CD8-positive, alpha-beta memory T cell (primary cell): ENCODE measurements around the gene SRGAP2C. TPM values are rescaled to one million over a fixed set of nuclear protein-coding genes. Genes with fewer than 3 reads are reported as not detected.
"Not testable (repeated sequence)": the region's sequence is repeated elsewhere in the genome, so short reads cannot be mapped to it uniquely, and the experiment has no call there.

ENCODE experiments used
- CTCF ChIA-PET: fragments of 350-600 bp; sonication (Branson Sonifier 250); formaldehyde crosslinking; loops from one replicate; lab custom pipeline; 2021; ENCODE audit warnings: antibody characterized with exemption; lab: Charles Lee
- POLR2A ChIA-PET: fragments of 350-600 bp; sonication (Branson Sonifier 250); formaldehyde crosslinking; loops from one replicate; lab custom pipeline; 2021; ENCODE audit warnings: antibody characterized with exemption; lab: Charles Lee
- DNase-seq, 5 donors: peaks; one replicate each; pipeline versions ENCODE4 v3.0.0 to v3.0.0-alpha.2; 2020 to 2022; ENCODE audit warnings: mixed read lengths in 1 of 5
- H3K27ac ChIP-seq: one replicate; pipeline ENCODE4 v1.7.0; 2013; ENCODE audit warnings: low read depth, mild to moderate bottlenecking, low read length, moderate library complexity
- H3K27me3 ChIP-seq: 2 replicates; pipeline ENCODE4 v1.7.0; 2013; ENCODE audit warnings: low read length, mild to moderate bottlenecking; ENCODE audit not compliant: insufficient read depth, poor library complexity, severe bottlenecking
- H3K36me3 ChIP-seq: 2 replicates; pipeline ENCODE4 v1.7.0; 2013; ENCODE audit warnings: mild to moderate bottlenecking, low read length, moderate library complexity; ENCODE audit not compliant: insufficient read depth
- H3K4me1 ChIP-seq: 2 replicates; pipeline ENCODE4 v1.7.0; 2013; ENCODE audit warnings: mild to moderate bottlenecking, low read length, moderate library complexity; ENCODE audit not compliant: insufficient read depth
- H3K4me3 ChIP-seq: 2 replicates; pipeline ENCODE4 v1.7.0; 2013; ENCODE audit warnings: mild to moderate bottlenecking, low read length
- H3K9me3 ChIP-seq: 2 replicates; pipeline ENCODE4 v1.7.0; 2013; ENCODE audit warnings: mild to moderate bottlenecking, low read length
- H3K27ac Mint-ChIP-seq, 8 donors: one replicate each; pipeline ENCODE4 v1.8.0; 2020 to 2021; ENCODE audit warnings: mixed read lengths in 8 of 8, mild to moderate bottlenecking in 6 of 8, inconsistent platforms in 3 of 8, moderate library complexity in 3 of 8
- H3K27me3 Mint-ChIP-seq, 2 donors: one replicate each; pipeline ENCODE4 v1.8.0; 2020 to 2021; ENCODE audit warnings: mixed read lengths in 2 of 2, mild to moderate bottlenecking in 1 of 2, moderate library complexity in 1 of 2
- H3K36me3 Mint-ChIP-seq, 3 donors: one replicate each; pipeline ENCODE4 v1.8.0; 2020 to 2021; ENCODE audit warnings: mixed read lengths in 3 of 3, inconsistent platforms in 1 of 3, mild to moderate bottlenecking in 1 of 3
- H3K4me1 Mint-ChIP-seq, 3 donors: one replicate each; pipeline ENCODE4 v1.8.0; 2020 to 2021; ENCODE audit warnings: mixed read lengths in 3 of 3, inconsistent platforms in 1 of 3, mild to moderate bottlenecking in 1 of 3
- H3K4me3 Mint-ChIP-seq, 7 donors: one replicate each; pipeline ENCODE4 v1.8.0; 2020 to 2021; ENCODE audit warnings: mixed read lengths in 7 of 7, mild to moderate bottlenecking in 6 of 7, moderate library complexity in 4 of 7, inconsistent platforms in 2 of 7
- H3K9me3 Mint-ChIP-seq, 5 donors: one replicate each; pipeline ENCODE4 v1.8.0; 2020 to 2022; ENCODE audit warnings: mixed read lengths in 5 of 5, mild to moderate bottlenecking in 3 of 5, moderate library complexity in 2 of 5, inconsistent platforms in 1 of 5
- polyA plus RNA-seq: library from polyadenylated mRNA; unstranded; fragments of 300-500 nt; fragmentation: Illumina TruSeq; gene quantifications from one replicate; pipeline ENCODE4 v1.2.3, GENCODE V29; 2021
- total RNA-seq, 2 experiments: library from RNA; stranded (reverse); gene quantifications; one replicate each; pipeline ENCODE4 v1.2.3, GENCODE V29; 2021

The SRGAP2C gene
- total and polyA plus RNA-seq, 3 experiments from 2014 or later = 2.5 to 18.1 (median 17.1) TPM

DNA sequence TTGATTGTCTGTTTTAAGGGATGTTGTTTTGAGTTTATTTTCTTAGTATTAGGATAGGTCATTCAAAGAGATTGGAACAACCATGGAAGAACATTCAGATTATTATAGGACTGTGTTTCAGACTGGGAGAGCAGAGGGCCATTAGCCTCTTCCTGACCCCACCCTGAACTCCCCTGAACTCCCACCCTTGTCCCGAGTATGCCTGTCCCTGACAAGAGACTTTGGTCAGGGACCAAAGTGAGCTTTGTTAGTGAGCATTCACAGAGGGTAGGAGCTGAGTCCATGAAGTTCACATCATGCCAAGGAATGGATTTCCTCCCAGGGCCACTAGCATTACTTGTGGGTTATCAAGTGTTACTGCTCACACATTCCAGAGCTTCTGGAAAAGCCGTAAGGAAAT is 172.0 kb downstream of the SRGAP2C start:
- H3K27me3 ChIP-seq, H3K27ac Mint-ChIP-seq, H3K4me1 ChIP-seq, POLR2A ChIA-PET, H3K4me1 Mint-ChIP-seq, H3K27me3 Mint-ChIP-seq, H3K9me3 Mint-ChIP-seq, DNase-seq, H3K9me3 ChIP-seq, H3K36me3 ChIP-seq, CTCF ChIA-PET, H3K36me3 Mint-ChIP-seq, H3K4me3 ChIP-seq, H3K27ac ChIP-seq, H3K4me3 Mint-ChIP-seq: not testable (repeated sequence)

DNA sequence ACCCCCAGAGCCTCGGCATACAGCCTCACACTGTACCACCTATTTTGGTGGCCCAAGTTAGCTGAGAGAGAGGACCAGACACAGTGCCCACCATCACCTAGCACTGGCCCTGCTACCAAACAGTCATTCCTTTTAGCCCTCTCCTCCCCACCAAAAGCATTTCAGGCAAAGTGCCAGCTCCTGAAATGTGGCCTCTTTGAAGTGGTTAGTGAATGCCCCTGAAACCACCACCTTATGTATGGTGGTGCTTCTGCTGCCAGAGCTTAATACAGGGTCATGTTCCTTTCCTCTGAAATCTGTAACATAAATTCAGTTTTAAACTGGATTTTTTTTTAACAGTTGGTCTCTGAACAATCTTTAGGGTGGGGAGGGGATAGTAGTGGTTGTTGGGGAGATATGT is 175.8 kb downstream of the SRGAP2C start:
- DNase-seq, POLR2A ChIA-PET, H3K9me3 ChIP-seq, H3K27ac Mint-ChIP-seq, H3K4me1 ChIP-seq, H3K4me3 Mint-ChIP-seq, H3K27me3 Mint-ChIP-seq, CTCF ChIA-PET, H3K27ac ChIP-seq, H3K9me3 Mint-ChIP-seq, H3K36me3 Mint-ChIP-seq, H3K36me3 ChIP-seq, H3K27me3 ChIP-seq, H3K4me1 Mint-ChIP-seq, H3K4me3 ChIP-seq: not testable (repeated sequence)

DNA sequence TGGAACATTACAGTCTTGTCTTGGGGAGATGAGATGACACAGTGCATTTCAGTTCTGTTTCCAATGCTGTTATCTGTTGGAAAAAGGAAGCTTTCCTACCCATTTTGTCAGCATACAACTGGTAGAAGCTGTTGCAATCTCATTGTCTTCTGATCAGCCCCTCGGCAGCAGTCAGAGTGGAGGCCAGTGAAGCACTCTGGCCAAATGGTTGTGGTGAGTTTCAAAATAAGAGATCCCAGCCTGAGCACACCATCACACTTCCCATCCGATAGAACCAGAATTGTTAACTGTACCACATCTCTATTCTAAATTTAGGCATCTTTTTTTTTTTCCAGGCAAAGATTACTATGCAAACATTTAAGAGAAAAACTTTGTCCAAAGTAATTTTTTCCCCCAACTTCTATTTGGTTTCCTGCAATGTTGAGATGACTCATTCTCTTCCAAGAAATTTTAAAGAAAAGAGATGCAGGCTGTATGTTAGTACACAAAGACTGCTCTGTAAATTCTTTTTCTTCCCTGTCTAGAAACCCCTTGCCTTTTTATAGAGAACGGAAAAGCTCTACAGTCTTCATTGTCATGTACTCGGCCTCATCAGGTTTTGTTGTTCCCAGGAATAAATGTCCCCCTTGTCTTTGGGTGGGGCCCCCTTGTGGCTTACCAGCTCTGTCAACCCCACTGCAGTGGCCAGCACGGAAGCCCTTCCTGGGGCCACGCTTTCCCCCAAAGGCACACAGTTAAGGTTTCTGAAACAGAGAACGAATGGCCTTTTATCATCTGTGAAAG is 176.9 kb downstream of the SRGAP2C start:
- H3K4me1 Mint-ChIP-seq, H3K27ac ChIP-seq, CTCF ChIA-PET, H3K27me3 ChIP-seq, H3K27me3 Mint-ChIP-seq, H3K4me3 Mint-ChIP-seq, H3K36me3 ChIP-seq, H3K9me3 Mint-ChIP-seq, POLR2A ChIA-PET, H3K4me3 ChIP-seq, H3K4me1 ChIP-seq, H3K36me3 Mint-ChIP-seq, H3K27ac Mint-ChIP-seq, H3K9me3 ChIP-seq, DNase-seq: not testable (repeated sequence)

DNA sequence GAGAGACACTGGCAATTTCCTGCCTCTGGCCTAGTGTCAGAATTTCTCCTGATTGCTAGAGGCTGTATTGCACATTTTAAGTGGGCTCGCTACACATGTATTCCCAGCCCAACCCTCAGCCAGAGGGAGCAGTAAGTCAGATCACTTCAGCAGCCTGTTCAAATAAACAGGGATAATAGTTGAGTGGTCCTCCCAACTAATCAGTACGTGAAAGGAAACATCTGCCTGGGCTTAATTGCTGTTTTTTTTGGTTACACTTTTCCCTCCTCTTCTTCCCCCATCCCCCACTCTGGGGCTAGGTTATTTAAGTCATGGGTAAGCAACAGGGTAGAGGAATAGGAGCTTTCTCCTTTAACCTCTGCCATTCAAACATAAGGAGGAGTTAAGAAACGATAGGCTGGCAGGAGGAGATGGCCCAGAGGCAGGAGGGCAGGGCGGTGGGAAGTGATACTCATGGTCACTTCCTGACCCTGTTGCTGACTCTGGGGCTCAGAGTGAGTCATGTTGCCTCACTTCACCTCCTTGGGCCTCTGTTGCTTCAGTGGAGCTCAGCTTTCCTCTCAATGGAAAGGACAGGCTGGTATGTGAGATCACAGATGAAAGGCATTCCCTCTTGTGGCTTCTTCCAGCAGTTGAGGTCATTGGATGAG is 177.6 kb downstream of the SRGAP2C start:
- H3K36me3 ChIP-seq, H3K27ac ChIP-seq, H3K27me3 ChIP-seq, H3K27me3 Mint-ChIP-seq, POLR2A ChIA-PET, H3K4me1 ChIP-seq, H3K4me3 Mint-ChIP-seq, DNase-seq, H3K9me3 ChIP-seq, H3K9me3 Mint-ChIP-seq, CTCF ChIA-PET, H3K4me1 Mint-ChIP-seq, H3K36me3 Mint-ChIP-seq, H3K4me3 ChIP-seq: not testable (repeated sequence)
- H3K27ac Mint-ChIP-seq = peak overlapping the region in 2 of 8 donors; percentile 33 to 64

DNA sequence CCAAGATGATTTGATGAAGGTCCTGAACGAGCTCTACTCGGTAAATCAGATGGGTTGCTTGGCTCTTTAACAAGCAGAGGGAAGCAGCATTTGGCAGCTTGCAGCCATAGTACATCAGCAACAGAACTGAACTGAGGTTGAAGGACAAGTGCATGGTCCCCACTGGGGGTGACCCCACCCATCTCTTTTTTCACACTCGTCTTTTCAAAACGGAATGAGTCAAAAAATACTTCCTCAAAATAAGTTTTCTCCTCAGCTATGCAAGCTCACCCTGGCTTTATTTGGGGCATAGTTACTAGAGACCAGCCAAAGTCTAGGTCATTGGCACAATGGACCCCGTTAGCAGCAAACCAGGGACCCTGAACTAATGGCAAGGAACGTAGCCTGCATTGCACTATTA is 180.5 kb downstream of the SRGAP2C start:
- H3K9me3 ChIP-seq, POLR2A ChIA-PET, H3K36me3 Mint-ChIP-seq, H3K4me3 ChIP-seq, H3K27ac ChIP-seq, H3K36me3 ChIP-seq, H3K27me3 ChIP-seq, CTCF ChIA-PET, H3K9me3 Mint-ChIP-seq, DNase-seq, H3K4me3 Mint-ChIP-seq, H3K27me3 Mint-ChIP-seq, H3K4me1 ChIP-seq, H3K4me1 Mint-ChIP-seq, H3K27ac Mint-ChIP-seq: not testable (repeated sequence)

DNA sequence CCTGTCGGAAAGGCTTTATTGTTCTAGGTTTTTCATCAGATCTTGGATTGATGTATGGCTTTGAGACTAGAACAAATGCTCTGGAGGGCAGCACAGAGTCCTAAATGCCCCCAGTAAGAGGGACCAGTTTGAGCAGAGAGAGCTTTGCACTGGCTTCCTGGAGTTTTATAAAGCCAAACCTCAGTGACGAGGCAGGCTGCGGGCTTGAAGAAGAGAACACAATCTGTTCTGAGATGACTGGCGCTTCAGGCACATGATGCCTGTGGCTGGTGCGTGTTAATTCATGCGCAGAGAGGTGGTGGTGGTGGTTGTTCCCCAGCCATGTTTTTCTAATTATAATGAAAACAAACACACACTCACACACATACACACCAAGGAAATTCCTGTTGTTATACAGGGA is 180.9 kb downstream of the SRGAP2C start:
- H3K36me3 Mint-ChIP-seq, H3K27ac Mint-ChIP-seq, H3K4me1 Mint-ChIP-seq, CTCF ChIA-PET, H3K4me3 Mint-ChIP-seq, POLR2A ChIA-PET, H3K36me3 ChIP-seq, H3K27me3 Mint-ChIP-seq, H3K9me3 Mint-ChIP-seq, H3K4me1 ChIP-seq, H3K9me3 ChIP-seq, H3K27me3 ChIP-seq, H3K4me3 ChIP-seq, H3K27ac ChIP-seq: not testable (repeated sequence)
- DNase-seq = peak; percentile 8 to 80 (median 41)

DNA sequence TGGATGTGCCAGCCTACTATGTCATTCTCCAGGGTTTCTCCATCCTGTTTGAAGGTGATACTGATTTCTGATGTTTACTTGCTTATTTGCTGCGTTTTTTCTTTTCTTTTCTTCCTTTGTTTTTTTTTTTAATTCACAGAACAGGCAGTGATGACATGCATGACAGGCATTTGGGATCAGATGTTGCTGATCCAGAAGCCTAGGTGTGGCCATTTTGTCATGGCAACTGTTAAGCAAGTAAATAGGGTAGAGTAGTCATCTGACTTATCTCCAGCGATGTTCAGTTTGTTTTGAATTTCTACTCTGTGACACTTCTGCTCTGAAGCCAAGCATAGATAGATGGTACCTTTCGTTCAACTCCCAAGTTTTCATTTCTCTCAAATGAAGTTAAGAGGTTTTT is 181.4 kb downstream of the SRGAP2C start:
- H3K36me3 ChIP-seq, H3K4me3 ChIP-seq, H3K4me1 Mint-ChIP-seq, H3K4me3 Mint-ChIP-seq, H3K9me3 Mint-ChIP-seq, H3K27me3 Mint-ChIP-seq, H3K9me3 ChIP-seq, H3K36me3 Mint-ChIP-seq, CTCF ChIA-PET, H3K27ac ChIP-seq, H3K27me3 ChIP-seq, H3K27ac Mint-ChIP-seq, H3K4me1 ChIP-seq, DNase-seq, POLR2A ChIA-PET: not testable (repeated sequence)

DNA sequence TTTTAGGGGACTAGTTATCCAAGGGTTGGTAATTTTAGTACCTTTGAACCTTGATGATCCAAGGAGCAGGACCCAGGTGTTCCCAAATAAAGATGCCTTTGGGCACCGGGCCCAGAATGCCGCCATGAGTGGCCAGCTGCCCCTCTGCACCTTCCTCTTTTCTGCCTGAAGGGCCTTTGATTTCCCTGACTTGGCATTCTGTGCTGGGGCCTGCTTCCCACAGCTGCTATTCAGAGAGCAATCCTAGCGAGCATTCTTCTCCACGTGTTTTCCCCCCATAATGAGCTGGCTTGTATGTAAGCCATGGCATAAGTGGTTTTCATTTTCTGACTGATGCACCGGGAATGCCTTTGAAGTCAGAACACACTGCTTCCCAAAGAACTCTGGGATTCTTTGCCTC is 184.1 kb downstream of the SRGAP2C start:
- H3K9me3 ChIP-seq, H3K9me3 Mint-ChIP-seq, H3K4me1 ChIP-seq, DNase-seq, CTCF ChIA-PET, H3K4me1 Mint-ChIP-seq, H3K36me3 ChIP-seq, H3K27ac Mint-ChIP-seq, H3K4me3 Mint-ChIP-seq, H3K27ac ChIP-seq, H3K27me3 Mint-ChIP-seq, H3K4me3 ChIP-seq, POLR2A ChIA-PET, H3K36me3 Mint-ChIP-seq, H3K27me3 ChIP-seq: not testable (repeated sequence)
